ENCODE results near the gene RRAS2. TPM values are rescaled to one million over a fixed set of nuclear protein-coding genes. Genes with fewer than 3 reads are reported as not detected.

RRAS2 gene
- total RNA-seq, 1 experiment from 2014 or later = 158 TPM

DNA sequence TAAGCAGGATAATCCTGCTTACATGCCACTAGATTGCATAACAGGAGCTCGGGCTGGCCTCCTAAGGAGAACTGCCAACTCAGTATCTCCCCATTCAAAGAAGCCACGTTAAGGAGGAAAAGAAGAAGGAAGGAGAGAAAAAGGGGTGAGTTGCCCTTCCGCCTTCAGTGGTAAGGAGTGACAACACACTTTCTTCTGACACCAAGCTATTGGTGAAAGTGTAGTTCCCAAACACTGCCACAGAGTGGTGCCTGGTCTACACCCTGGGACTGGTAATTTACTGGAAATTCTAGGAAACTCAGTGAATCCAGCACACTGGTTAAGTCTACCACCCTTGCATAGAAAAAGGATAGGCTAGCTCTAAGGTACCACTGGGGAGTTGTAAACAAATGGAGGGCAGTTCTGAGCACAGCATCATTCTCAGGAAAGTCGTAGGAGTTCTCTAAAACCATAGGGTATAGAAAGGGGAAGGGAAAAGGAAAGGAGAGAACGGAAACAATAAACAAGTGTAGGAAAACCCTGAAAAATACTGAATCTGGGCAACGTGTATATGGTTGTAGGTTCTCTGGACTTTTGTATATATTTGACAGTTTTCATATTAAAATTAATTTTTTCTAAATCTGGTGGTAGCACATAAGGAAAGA, 58.2 kb downstream of the RRAS2 start:
- peaks cover 59% of the 10 kb centered on the region for H3K79me2 ChIP-seq (ENCODE audit: insufficient read depth, low read length)
- H3K9me3 ChIP-seq (ENCODE audit: control insufficient read depth, low read depth, low read length) = no peaks in the 10 kb centered on the region
- H3K9ac ChIP-seq (ENCODE audit: extremely low read depth, insufficient read length, low read length) = no peak overlapping the region
- peaks cover 8% of the 10 kb centered on the region; the same call in 1 of the 2 replicates for H3K4me1 ChIP-seq (ENCODE audit: insufficient read depth, low read length)
- no CpG with 5 or more reads among the region's 6 CpGs for WGBS (ENCODE audit: extremely low coverage, insufficient read length, low lambda C conversion rate)
- no peak overlapping the region for H3K23ac ChIP-seq (ENCODE audit: insufficient read length, low read depth, low read length)
- no peak overlapping the region for H2BK20ac ChIP-seq (ENCODE audit: low read depth, low read length, poor library complexity, severe bottlenecking)
- H2BK15ac ChIP-seq (ENCODE audit: low read depth, low read length) = no peak overlapping the region
- H3K27me3 ChIP-seq (ENCODE audit: insufficient read depth, low read length) = no peaks in the 10 kb centered on the region
- H3K4ac ChIP-seq (ENCODE audit: low read depth, low read length) = no peak overlapping the region
- no peak overlapping the region for H2AFZ ChIP-seq (ENCODE audit: low read length)
- H2BK5ac ChIP-seq (ENCODE audit: insufficient read length, low read length) = no peak overlapping the region
- Mint-ChIP-seq H3K4me1 (peaks cover 46 to 49% of the 10 kb centered on the region in 2 experiments), H3K36me3 (ENCODE audit: insufficient read depth in 1 of 3, low read depth in 3 of 3) (peaks cover 0 to 4% (median 0%) of the 10 kb centered on the region in 3 experiments; a peak in 2 of 7 replicates), H3K4me3 (no peak overlapping the region), H3K9me3 (no peaks in the 10 kb centered on the region), H3K27ac (no peak overlapping the region), H3K27me3 (ENCODE audit: low read depth) (no peaks in the 10 kb centered on the region)
- H4K20me1 ChIP-seq (ENCODE audit: control insufficient read depth, insufficient read depth, insufficient read length) = no peaks in the 10 kb centered on the region
- H2AK5ac ChIP-seq (ENCODE audit: insufficient read length, low read length) = no peak overlapping the region
- peak; percentile 75 for DNase-seq
- no peak overlapping the region for H3K56ac ChIP-seq (ENCODE audit: insufficient read length, low read depth, low read length)
- H3K14ac ChIP-seq (ENCODE audit: insufficient read depth, low read length) = no peak overlapping the region
- H2BK12ac ChIP-seq (ENCODE audit: insufficient read length, low read depth, low read length) = no peak overlapping the region
- H3K4me2 ChIP-seq (ENCODE audit: insufficient read depth, insufficient read length, low read length) = no peak overlapping the region
- no peak overlapping the region for H4K91ac ChIP-seq (ENCODE audit: insufficient read length, low read depth, low read length)
- no peak overlapping the region for H4K8ac ChIP-seq (replicated peaks; ENCODE audit: insufficient read length, low read depth, low read length)
- H3K79me1 ChIP-seq (ENCODE audit: insufficient read depth, low read depth, low read length, poor library complexity, severe bottlenecking) = peaks cover 10% of the 10 kb centered on the region
- H2BK120ac ChIP-seq (ENCODE audit: low read depth, low read length, poor library complexity, severe bottlenecking) = no peak overlapping the region
- H3T11ph ChIP-seq (ENCODE audit: low read length) = no peak overlapping the region
- H3K23me2 ChIP-seq (ENCODE audit: insufficient read length, low read depth, low read length, poor library complexity, severe bottlenecking) = no peaks in the 10 kb centered on the region
- H4K5ac ChIP-seq (ENCODE audit: insufficient read length, low read depth, low read length) = no peak overlapping the region
- no peak overlapping the region for H3K18ac ChIP-seq (ENCODE audit: insufficient read length, low read depth, low read length)
- TF ChIP-seq, protein P1, sequence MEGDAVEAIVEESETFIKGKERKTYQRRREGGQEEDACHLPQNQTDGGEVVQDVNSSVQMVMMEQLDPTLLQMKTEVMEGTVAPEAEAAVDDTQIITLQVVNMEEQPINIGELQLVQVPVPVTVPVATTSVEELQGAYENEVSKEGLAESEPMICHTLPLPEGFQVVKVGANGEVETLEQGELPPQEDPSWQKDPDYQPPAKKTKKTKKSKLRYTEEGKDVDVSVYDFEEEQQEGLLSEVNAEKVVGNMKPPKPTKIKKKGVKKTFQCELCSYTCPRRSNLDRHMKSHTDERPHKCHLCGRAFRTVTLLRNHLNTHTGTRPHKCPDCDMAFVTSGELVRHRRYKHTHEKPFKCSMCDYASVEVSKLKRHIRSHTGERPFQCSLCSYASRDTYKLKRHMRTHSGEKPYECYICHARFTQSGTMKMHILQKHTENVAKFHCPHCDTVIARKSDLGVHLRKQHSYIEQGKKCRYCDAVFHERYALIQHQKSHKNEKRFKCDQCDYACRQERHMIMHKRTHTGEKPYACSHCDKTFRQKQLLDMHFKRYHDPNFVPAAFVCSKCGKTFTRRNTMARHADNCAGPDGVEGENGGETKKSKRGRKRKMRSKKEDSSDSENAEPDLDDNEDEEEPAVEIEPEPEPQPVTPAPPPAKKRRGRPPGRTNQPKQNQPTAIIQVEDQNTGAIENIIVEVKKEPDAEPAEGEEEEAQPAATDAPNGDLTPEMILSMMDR (conservative IDR thresholded peaks at IDR 0.05) = peak; percentile 85
- no peak overlapping the region for H3K27ac ChIP-seq (ENCODE audit: insufficient read length, low read depth, low read length)

Measured in H9 (cell line).